Muscle layer of colon (tissue), 2 donors: ENCODE measurements around the gene TRAF6.
A peak's percentile ranks its signal among the peaks of the same experiment; 100 is the strongest.
"Not testable (repeated sequence)": the region's sequence is repeated elsewhere in the genome, so short reads cannot be mapped to it uniquely, and the experiment has no call there.

Experiments
- H3K27ac ChIP-seq: one replicate; pipeline ENCODE4 v1.7.0; 2013; ENCODE audit warnings: low read depth, mild to moderate bottlenecking, low read length, moderate library complexity
- H3K27me3 ChIP-seq, 2 donors: one replicate each; pipeline ENCODE4 v1.7.0; 2013; ENCODE audit warnings: low read length in 2 of 2, mild to moderate bottlenecking in 2 of 2; ENCODE audit not compliant: insufficient read depth in 2 of 2, control insufficient read depth in 1 of 2
- H3K36me3 ChIP-seq: one replicate; pipeline ENCODE4 v1.7.0; 2013; ENCODE audit warnings: mild to moderate bottlenecking, low read length; ENCODE audit not compliant: insufficient read depth
- H3K4me1 ChIP-seq: one replicate; pipeline ENCODE4 v1.7.0; 2013; ENCODE audit warnings: mild to moderate bottlenecking, low read length; ENCODE audit not compliant: insufficient read depth
- H3K4me3 ChIP-seq, 2 donors: one replicate each; pipeline ENCODE4 v1.7.0; 2013; ENCODE audit warnings: low read length in 2 of 2, low read depth in 1 of 2, mild to moderate bottlenecking in 1 of 2, moderate library complexity in 1 of 2
- H3K9ac ChIP-seq: one replicate; pipeline ENCODE4 v1.7.0; 2013; ENCODE audit warnings: low read length
- H3K9me3 ChIP-seq: one replicate; pipeline ENCODE4 v1.7.0; 2013; ENCODE audit warnings: mild to moderate bottlenecking, low read length
- donor health status: abdominal sarcoma.
- donor health status: Adenocarcinoma of cecum.

TRAF6 gene

DNA sequence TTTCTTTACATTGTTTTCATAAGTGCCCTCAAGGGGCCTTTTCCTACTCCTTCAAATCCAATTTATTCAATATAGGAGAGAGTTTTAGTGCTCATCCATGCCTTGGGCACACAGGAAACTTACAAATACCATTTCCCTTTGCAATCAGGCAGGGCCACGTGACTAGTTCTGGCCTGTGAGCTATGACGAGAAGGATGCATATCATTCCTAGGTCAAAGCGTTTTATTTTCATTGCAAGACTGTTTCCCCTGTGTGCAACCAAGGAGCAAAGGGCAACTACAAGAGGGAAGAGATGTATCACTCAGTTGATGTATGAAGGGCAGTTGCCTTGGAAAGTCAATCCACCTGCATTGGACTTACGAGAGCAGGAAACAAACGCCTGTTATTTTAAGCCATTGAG is 1.9 kb upstream of the TRAF6 start:
- H3K9me3 ChIP-seq = no peaks in the 10 kb centered on the region
- H3K27me3 ChIP-seq = no peaks in the 10 kb centered on the region
- no peak overlapping the region for H3K4me3 ChIP-seq
- peaks cover 10% of the 10 kb centered on the region for H3K4me1 ChIP-seq
- H3K27ac ChIP-seq = no peak overlapping the region
- no peak overlapping the region for H3K9ac ChIP-seq
- H3K36me3 ChIP-seq = no peaks in the 10 kb centered on the region

GRCh38 chr11:36511062-36511461 is 990 bp upstream of the TRAF6 start:
- H3K36me3 ChIP-seq, H3K27ac ChIP-seq, H3K9ac ChIP-seq, H3K27me3 ChIP-seq, H3K9me3 ChIP-seq: not testable (repeated sequence)
- peaks cover 10% of the 10 kb centered on the region for H3K4me1 ChIP-seq
- peak overlapping the region; percentile 78 to 92 for H3K4me3 ChIP-seq

GRCh38 chr11:36510594-36510942 is 496 bp upstream of the TRAF6 start:
- Histone ChIP-seq H3K4me3 (peak overlapping the region; percentile 78 to 92), H3K27ac (peak overlapping the region; percentile 76), H3K9me3 (no peaks in the 10 kb centered on the region), H3K9ac (peak overlapping the region; percentile 82), H3K36me3 (no peaks in the 10 kb centered on the region), H3K27me3 (no peaks in the 10 kb centered on the region), H3K4me1 (peaks cover 10% of the 10 kb centered on the region)

GRCh38 chr11:36509201-36509639 is 852 bp downstream of the TRAF6 start:
- H3K27me3 ChIP-seq = no peaks in the 10 kb centered on the region
- H3K9ac ChIP-seq = peak overlapping the region; percentile 82
- peak overlapping the region; percentile 76 for H3K27ac ChIP-seq
- peak overlapping the region; percentile 78 to 92 for H3K4me3 ChIP-seq
- peaks cover 3% of the 10 kb centered on the region for H3K36me3 ChIP-seq
- H3K9me3 ChIP-seq = no peaks in the 10 kb centered on the region
- peaks cover 10% of the 10 kb centered on the region for H3K4me1 ChIP-seq

- peaks cover 7% of the 10 kb centered on the region for H3K36me3 ChIP-seq
- H3K9ac ChIP-seq = no peak overlapping the region
- H3K27ac ChIP-seq = no peak overlapping the region
- peaks cover 10% of the 10 kb centered on the region for H3K4me1 ChIP-seq
- no peaks in the 10 kb centered on the region for H3K9me3 ChIP-seq
- peak overlapping the region; percentile 78 to 92 for H3K4me3 ChIP-seq
- H3K27me3 ChIP-seq = no peaks in the 10 kb centered on the region
These were observed 1.3 kb downstream of the TRAF6 start for GRCh38 chr11:36508743-36509142.

DNA sequence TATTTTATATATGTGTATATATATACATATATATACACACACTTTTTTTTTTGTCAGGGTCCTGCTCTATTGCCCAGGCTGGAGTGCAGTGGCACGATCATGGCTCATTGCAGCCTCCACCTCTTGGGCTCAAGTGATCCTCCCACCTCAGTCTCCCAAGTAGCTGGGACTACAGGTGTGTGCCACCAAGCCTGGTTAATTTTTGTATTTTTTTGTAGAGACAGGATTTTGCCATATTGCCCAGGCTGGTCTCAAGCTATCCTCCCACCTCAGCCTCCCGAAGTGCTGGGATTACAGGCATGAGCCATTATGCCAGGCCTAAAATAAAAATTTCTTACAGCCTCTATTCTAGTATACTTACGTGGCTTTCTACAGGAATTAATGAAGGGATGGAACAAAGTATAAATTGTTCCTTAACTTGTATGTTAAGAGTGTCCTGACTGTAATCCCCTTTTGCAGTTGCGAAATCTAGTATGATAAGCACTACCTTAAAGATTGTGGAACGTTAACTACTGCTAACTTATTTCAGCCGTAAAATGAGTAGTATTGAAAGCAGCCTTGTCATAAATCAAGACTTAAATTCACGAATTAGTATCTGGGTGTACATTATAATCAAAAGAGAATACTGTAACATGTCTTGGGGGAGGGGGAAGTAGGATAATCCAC is 2.1 kb downstream of the TRAF6 start:
- Histone ChIP-seq H3K27me3 (no peaks in the 10 kb centered on the region), H3K36me3 (peaks cover 9% of the 10 kb centered on the region), H3K4me1 (peaks cover 11% of the 10 kb centered on the region), H3K27ac (no peak overlapping the region), H3K9me3 (no peaks in the 10 kb centered on the region), H3K9ac (no peak overlapping the region), H3K4me3 (no peak overlapping the region)

- Histone ChIP-seq H3K4me1 (peaks cover 14% of the 10 kb centered on the region), H3K9ac (no peak overlapping the region), H3K36me3 (peaks cover 47% of the 10 kb centered on the region), H3K27me3 (no peaks in the 10 kb centered on the region), H3K27ac (no peak overlapping the region), H3K9me3 (no peaks in the 10 kb centered on the region), H3K4me3 (no peak overlapping the region)
These were observed 8.8 kb downstream of the TRAF6 start for GRCh38 chr11:36501236-36501635.

GRCh38 chr11:36500315-36500721 is 9.8 kb downstream of the TRAF6 start:
- Histone ChIP-seq H3K9me3 (no peaks in the 10 kb centered on the region), H3K27ac (no peak overlapping the region), H3K27me3 (no peaks in the 10 kb centered on the region), H3K9ac (no peak overlapping the region), H3K4me3 (no peak overlapping the region), H3K4me1 (peaks cover 14% of the 10 kb centered on the region), H3K36me3 (peaks cover 49% of the 10 kb centered on the region)

DNA sequence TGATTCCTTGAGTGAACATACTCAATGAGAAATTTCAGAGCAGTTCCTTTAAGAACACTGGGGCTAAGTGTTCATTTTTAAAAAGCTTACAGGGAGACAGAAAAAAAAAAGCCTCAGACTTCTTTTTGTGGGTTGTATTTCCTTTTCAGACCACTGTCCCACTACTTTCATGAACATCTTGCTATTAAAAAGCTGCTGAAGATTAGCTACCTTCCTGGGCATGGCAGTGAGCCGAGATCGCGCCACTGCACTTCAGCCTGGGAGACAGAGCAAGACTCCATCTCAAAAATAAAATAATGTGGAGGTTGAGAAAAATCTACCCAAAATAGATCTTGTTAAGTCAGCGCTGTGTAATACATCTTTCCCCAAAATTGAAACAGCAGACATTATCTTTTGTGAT is 10.8 kb downstream of the TRAF6 start:
- peaks cover 52% of the 10 kb centered on the region for H3K36me3 ChIP-seq
- H3K27ac ChIP-seq = no peak overlapping the region
- peaks cover 14% of the 10 kb centered on the region for H3K4me1 ChIP-seq
- no peak overlapping the region for H3K9ac ChIP-seq
- H3K27me3 ChIP-seq = no peaks in the 10 kb centered on the region
- no peak overlapping the region for H3K4me3 ChIP-seq
- H3K9me3 ChIP-seq = no peaks in the 10 kb centered on the region

- Histone ChIP-seq H3K9ac (no peak overlapping the region), H3K27me3 (no peaks in the 10 kb centered on the region), H3K27ac (no peak overlapping the region), H3K36me3 (peaks cover 48% of the 10 kb centered on the region), H3K4me1 (peaks cover 14% of the 10 kb centered on the region), H3K9me3 (no peaks in the 10 kb centered on the region), H3K4me3 (no peak overlapping the region)
These were observed 11.4 kb downstream of the TRAF6 start for GRCh38 chr11:36498721-36499120.

GRCh38 chr11:36493332-36493731 is 16.7 kb downstream of the TRAF6 start:
- Histone ChIP-seq H3K4me3 (no peak overlapping the region), H3K27me3 (no peaks in the 10 kb centered on the region), H3K27ac (no peak overlapping the region), H3K4me1 (no peaks in the 10 kb centered on the region), H3K9me3 (no peaks in the 10 kb centered on the region), H3K9ac (no peak overlapping the region), H3K36me3 (peaks cover 60% of the 10 kb centered on the region)

GRCh38 chr11:36492724-36493304 is 17.3 kb downstream of the TRAF6 start:
- no peaks in the 10 kb centered on the region for H3K27me3 ChIP-seq
- H3K9me3 ChIP-seq = no peaks in the 10 kb centered on the region
- no peak overlapping the region for H3K27ac ChIP-seq
- no peak overlapping the region for H3K4me3 ChIP-seq
- peaks cover 55% of the 10 kb centered on the region for H3K36me3 ChIP-seq
- no peaks in the 10 kb centered on the region for H3K4me1 ChIP-seq
- no peak overlapping the region for H3K9ac ChIP-seq
